HG02852 (cell line): ENCODE measurements around the gene ALG5.

Experiments
- ATAC-seq: cut with Tn5 transposase; IDR thresholded peaks from one replicate; pipeline ENCODE4 v1.9.1; 2021; ENCODE audit warnings: mild to moderate bottlenecking, moderate library complexity; ENCODE audit not compliant: unreplicated experiment

Gene ALG5

GRCh38 chr13:36981156-36981743 is 17.9 kb downstream of the ALG5 start:
- ATAC-seq = peak; percentile 52

GRCh38 chr13:36979361-36980050 is 19.6 kb downstream of the ALG5 start:
- no peak for ATAC-seq

- no peak for ATAC-seq
Observed at GRCh38 chr13:36975172-36975571, 24.0 kb downstream of the ALG5 start.

GRCh38 chr13:36973621-36974295 is 25.4 kb downstream of the ALG5 start:
- ATAC-seq = peak; percentile 82

- ATAC-seq = no peak
Observed at GRCh38 chr13:36973009-36973408, 26.1 kb downstream of the ALG5 start.

GRCh38 chr13:36966404-36966803 is 32.7 kb downstream of the ALG5 start:
- no peak for ATAC-seq

- no peak for ATAC-seq
Observed at GRCh38 chr13:36965767-36966166, 33.4 kb downstream of the ALG5 start.

- ATAC-seq = no peak
Observed at GRCh38 chr13:36959456-36960116, 39.6 kb downstream of the ALG5 start.

- ATAC-seq = no peak
Observed at GRCh38 chr13:36954542-36954941, 44.6 kb downstream of the ALG5 start.

GRCh38 chr13:36950920-36951319 is 48.2 kb downstream of the ALG5 start:
- peak; percentile 56 for ATAC-seq

GRCh38 chr13:36950330-36950729 is 48.8 kb downstream of the ALG5 start:
- ATAC-seq = no peak

GRCh38 chr13:36945078-36945477 is 54.1 kb downstream of the ALG5 start:
- no peak for ATAC-seq

- no peak for ATAC-seq
Observed at GRCh38 chr13:36925603-36926002, 73.5 kb downstream of the ALG5 start.

GRCh38 chr13:36924001-36924400 is 75.1 kb downstream of the ALG5 start:
- no peak for ATAC-seq

GRCh38 chr13:36921631-36922301 is 77.4 kb downstream of the ALG5 start:
- no peak for ATAC-seq

GRCh38 chr13:36920616-36921185 is 78.4 kb downstream of the ALG5 start:
- ATAC-seq = no peak

- peak; percentile 60 for ATAC-seq
Observed at GRCh38 chr13:36919833-36920615, 79.1 kb downstream of the ALG5 start, which contains the start of gene SMAD9. Gene SMAD9 (minus strand): TSS chr13:36920238. CDS start chr13:36879689, 40,549 bp downstream.

GRCh38 chr13:36919171-36919832 is 79.8 kb downstream of the ALG5 start:
- peak; percentile 38 for ATAC-seq
